Motor neuron (in vitro differentiated cells): Measurements from ENCODE around the gene QSOX1. TPM values are rescaled to one million over a fixed set of nuclear protein-coding genes. Genes with fewer than 3 reads are reported as not detected.

Source experiments
- ATAC-seq, 8 experiments: fragments of 200-7000 bp; cut with Tn5 transposase; replicated peaks in 6 of 8; 2 replicates each; pipeline ENCODE4 v1.8.0; 2021; ENCODE audit warnings: mild to moderate bottlenecking in 8 of 8, moderate library complexity in 8 of 8
- H3K27ac ChIP-seq, 2 donors: fragments of 250-450 bp; sonication (Bioruptor Pico); 2 replicates each; pipeline ENCODE4 v1.9.0; 2021; ENCODE audit warnings: antibody characterized with exemption in 2 of 2, mild to moderate bottlenecking in 2 of 2, moderate library complexity in 1 of 2
- H3K4me1 ChIP-seq, 2 donors: fragments of 250-450 bp; sonication (Bioruptor Pico); replicated peaks in 1 of 2; 2 replicates each; pipeline ENCODE4 v1.6.1; 2021; ENCODE audit warnings: antibody characterized with exemption in 2 of 2, mild to moderate bottlenecking in 2 of 2, moderate library complexity in 1 of 2
- H3K4me3 ChIP-seq, 5 donors: fragments of 250-450 bp; sonication (Bioruptor Pico); 2 replicates each; pipeline ENCODE4 v1.9.0; 2021; ENCODE audit warnings: antibody characterized with exemption in 5 of 5, mild to moderate bottlenecking in 5 of 5, moderate library complexity in 4 of 5
- WGBS, 10 experiments: fragments of 450-650 bp; shearing (Covaris generic); methylation state at CpG; one replicate each; pipeline ENCODE4 v1.0.0; 2022; 5-methylcytosine and 5-hydroxymethylcytosine counted together
- in situ Hi-C, 9 experiments: fragments of 400-800 bp; cut with MboI; loops; one replicate each; pipeline ENCODE4 v1.15.0; 2021; ENCODE audit warnings: low sequenced_read_pairs in 9 of 9, low pct_unique_long_range_greater_than_20kb in 2 of 9; ENCODE audit not compliant: unreplicated experiment in 9 of 9
- total RNA-seq, 8 experiments: library from RNA; unstranded; fragments of 300-600 nt; gene quantifications; 2 replicates each; pipeline versions ENCODE4 v1.2.3 to v1.2.4, GENCODE V29; 2022

QSOX1 gene
- total RNA-seq, 8 experiments from 2014 or later: 18.9 to 221 (median 34.7) TPM

DNA sequence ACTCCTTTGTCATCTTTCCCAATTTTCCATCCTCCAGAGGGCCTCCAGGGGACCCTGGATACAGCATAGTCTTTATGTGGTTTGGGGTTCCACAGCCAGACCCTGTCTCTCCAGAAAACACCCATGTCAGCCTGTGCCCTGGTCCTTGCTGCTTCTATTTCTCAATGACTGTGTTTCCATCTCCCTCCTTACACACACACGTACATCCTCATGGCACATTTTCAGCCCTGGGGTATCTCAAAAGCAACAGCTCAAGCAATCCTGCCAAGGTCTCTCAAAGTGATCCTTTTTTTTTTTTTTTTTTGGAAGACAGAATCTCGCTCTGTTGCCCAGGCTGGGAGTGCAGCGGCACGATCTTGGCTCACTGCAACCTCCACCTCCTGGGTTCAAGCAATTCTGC, 22.3 kb downstream of the QSOX1 start:
- WGBS, 10 experiments: 83 to 100% (median 93%) methylated on average over 1 to 4 of the region's 4 CpGs; no CpG with 5 or more reads in 2 of the 10 experiments
- peaks cover 0 to 5% of the 10 kb centered on the region in 2 donors for H3K4me1 ChIP-seq
- H3K4me3 ChIP-seq: no peak overlapping the region
- H3K27ac ChIP-seq: no peak overlapping the region
- ATAC-seq: no peak
- in situ Hi-C loops: no loop called here

DNA sequence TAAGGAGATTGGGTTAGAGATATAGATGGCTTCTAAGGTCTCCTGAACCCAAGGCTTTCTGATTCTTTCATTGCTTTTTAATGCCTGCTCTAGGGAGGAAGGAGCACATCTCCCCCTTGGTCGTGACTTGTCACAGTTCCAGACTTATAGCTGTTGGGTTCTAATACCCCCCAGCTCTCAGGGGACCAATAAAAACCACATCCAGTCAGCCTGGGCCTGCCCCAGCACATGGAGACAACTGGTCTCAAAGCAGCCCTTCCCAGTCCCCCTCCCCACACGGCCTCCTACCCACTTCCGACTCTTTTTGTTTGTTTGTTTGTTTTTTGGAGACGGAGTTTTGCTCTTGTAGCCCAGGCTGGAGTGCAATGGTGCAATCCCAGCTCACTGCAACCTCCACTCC, 23.3 kb downstream of the QSOX1 start:
- in situ Hi-C loops: no loop called here
- Histone ChIP-seq H3K27ac (no peak overlapping the region), H3K4me3 (no peak overlapping the region), H3K4me1 (peaks cover 0 to 5% of the 10 kb centered on the region in 2 donors)
- no peak for ATAC-seq
- WGBS, 10 experiments: 60 to 95% (median 69%) methylated on average over 1 to 4 of the region's 4 CpGs; no CpG with 5 or more reads in 2 of the 10 experiments

DNA sequence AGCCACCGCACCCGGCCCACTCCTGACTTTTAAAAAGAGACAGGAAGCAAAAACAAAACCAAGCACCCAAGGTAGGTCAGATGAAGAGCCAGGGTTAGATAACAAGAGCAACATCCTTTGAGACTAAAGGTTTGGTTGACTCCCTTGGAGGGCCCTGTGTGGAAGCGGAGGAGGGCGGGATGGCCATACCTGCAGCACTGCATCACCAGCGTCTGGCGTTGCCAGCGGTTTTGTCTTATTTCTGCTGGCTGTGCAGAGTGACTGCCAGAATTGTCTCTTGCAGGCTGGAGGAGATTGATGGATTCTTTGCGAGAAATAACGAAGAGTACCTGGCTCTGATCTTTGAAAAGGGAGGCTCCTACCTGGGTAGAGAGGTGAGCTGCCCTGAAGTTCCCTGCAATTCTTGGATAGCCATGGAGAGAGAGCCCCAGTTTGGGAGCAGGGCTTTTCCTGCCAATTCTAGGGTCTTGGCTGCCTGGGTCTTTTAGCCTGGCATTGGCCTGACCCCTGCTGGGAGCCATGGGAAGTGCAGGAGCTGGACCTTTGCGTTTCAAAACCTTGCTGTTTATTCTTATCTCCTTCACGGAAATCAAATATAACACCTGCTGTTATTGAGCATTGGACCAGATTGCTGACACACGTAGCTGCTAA, 24.0 kb downstream of the QSOX1 start:
- Histone ChIP-seq H3K27ac (no peak overlapping the region), H3K4me1 (peaks cover 0 to 5% of the 10 kb centered on the region in 2 donors), H3K4me3 (no peak overlapping the region)
- ATAC-seq: peak; percentile 28 to 74 (median 48)
- 7 to 100% (median 66%) methylated on average over 1 to 12 of the region's 12 CpGs; no CpG with 5 or more reads in 2 of the 10 experiments for WGBS, 10 experiments
- in situ Hi-C loops: no loop called here

DNA sequence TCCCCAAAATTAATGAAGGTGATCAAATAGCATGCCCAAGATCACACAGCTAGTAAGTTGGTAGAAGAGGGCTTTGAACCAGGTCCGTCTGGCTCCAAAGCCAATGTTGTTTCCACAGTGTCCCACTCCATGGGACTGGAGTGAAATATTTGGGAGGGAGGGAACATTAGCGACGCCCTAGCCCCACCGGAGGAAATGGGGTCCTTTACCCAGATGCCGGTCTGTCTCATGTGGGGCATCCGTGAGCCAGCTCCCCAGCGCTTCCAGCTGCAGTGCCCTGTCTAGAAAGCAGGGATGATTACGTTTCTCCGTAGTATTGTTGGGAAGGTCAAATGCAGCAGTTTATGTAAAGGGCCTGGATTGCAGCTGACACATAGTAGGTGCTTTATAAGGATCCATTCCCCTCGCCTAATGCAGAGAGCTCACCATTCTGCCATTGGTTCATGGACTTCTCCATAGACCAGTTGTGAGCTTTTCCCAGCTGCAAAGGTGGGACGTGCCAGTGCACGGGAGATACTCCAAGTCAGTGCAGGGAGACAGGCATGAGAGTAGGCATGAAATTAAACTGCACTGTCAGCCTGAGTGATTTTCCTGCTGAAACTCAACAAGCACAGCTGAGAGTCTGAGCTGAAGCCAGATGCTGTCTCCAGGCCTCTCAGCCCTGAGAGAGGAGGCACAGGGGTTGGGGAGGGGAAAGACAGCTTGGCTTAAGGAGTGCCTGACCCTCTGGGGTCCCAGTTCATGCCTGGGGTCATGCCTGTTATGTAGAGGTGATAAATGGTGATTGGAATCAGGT, 24.7 kb downstream of the QSOX1 start:
- H3K27ac ChIP-seq: no peak overlapping the region
- WGBS, 10 experiments: 20 to 100% (median 83%) methylated on average over 1 to 7 of the region's 12 CpGs; no CpG with 5 or more reads in 3 of the 10 experiments
- H3K4me3 ChIP-seq: no peak overlapping the region
- no peaks in the 10 kb centered on the region for H3K4me1 ChIP-seq
- in situ Hi-C loops: no loop called here
- ATAC-seq: no peak

DNA sequence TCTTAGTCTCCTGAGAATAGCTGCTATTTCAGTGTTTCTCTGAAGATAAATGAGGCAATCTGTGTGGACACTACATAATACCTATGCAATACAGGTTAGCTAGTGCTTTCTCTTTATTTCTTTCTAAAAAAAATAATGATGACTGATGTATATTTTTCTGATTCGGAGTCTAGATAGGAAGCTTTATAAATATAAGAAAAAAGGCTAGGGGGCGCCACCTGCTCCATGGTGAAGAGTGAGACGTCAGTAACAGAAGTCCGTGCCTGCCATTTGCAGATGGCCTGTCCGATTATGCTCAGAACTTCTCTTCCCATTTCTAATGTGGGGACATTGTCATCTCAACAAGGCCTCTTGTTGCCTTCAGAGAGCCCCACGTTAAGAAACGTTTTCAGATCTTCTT, 26.4 kb downstream of the QSOX1 start:
- no peak overlapping the region for H3K27ac ChIP-seq
- H3K4me3 ChIP-seq: no peak overlapping the region
- in situ Hi-C loops: loop anchor here in 3 of 9 experiments (10.0 kb wide), 2 partner anchors 294 to 304 kb away; no protein-coding TSS in a partner anchor
- WGBS, 10 experiments: 60 to 97% (median 83%) methylated on average over 1 to 7 of the region's 7 CpGs; no CpG with 5 or more reads in 1 of the 10 experiments
- no peak for ATAC-seq
- H3K4me1 ChIP-seq: no peaks in the 10 kb centered on the region

DNA sequence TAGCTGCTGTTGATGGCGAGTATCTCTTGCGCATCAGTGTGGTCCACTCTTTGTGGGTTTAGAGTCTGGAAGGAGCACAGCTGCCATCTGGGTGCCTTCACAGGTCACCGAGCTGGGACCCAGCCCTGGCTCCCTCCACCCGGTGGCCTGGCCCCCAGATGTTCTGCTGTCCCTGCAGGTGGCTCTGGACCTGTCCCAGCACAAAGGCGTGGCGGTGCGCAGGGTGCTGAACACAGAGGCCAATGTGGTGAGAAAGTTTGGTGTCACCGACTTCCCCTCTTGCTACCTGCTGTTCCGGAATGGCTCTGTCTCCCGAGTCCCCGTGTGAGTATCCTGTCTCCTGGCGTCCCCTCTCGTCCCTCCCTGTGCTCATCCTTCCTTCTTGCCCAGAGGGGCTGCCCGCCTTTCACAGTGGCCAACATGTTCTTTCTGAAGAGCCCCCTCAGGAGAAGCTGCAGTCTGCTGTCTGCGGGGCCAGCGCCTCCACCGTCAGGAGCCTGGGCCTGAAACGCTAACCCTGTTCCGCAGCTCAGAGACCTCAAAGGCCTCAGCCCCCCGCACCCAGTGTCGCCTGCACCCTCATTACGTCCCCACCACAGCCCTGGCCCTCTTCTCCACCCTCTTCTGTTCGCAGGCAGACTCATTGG, 27.4 kb downstream of the QSOX1 start:
- ATAC-seq: peak in 1 of 8 experiments; percentile 30
- no peak overlapping the region for H3K4me3 ChIP-seq
- no peak overlapping the region for H3K27ac ChIP-seq
- WGBS, 10 experiments: 25 to 100% (median 90%) methylated on average over 2 to 19 of the region's 23 CpGs; no CpG with 5 or more reads in 3 of the 10 experiments
- in situ Hi-C loops: loop anchor here in 3 of 9 experiments (10.0 kb wide), 2 partner anchors 293 to 303 kb away; no protein-coding TSS in a partner anchor
- no peaks in the 10 kb centered on the region for H3K4me1 ChIP-seq

DNA sequence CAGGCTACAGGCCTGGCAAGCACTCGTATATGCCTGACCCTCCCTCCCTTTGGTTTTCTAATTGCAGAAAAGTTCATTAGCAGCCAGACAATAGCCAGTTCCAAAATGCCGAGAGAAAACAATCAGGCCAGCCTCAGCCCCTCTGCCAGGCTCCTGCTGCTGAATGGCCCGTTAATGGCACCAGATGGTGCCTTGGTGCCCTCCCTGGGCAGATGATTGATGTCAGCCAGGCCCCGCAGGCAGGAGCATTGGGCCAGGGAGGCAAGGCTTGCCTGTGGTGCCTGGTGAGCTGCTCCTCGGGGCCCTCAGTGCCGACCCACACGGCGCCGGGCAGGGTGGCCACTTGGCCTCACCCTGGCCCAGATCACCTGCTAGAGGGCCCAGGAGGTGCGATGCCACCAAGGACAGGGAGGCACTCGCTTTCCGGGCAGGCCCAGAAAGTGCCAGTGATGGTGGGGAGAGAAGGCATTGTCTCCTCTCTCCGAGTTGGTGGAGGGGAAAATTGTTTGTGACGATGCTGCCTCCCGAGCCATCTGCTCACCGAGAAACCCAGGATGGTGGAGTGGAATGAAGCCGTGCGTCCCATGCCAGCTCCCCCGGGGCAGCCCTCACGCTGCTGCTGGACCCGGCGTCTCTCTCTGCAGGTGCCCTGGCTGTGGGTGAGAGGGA, 28.1 kb downstream of the QSOX1 start:
- ATAC-seq: peak in 5 of 8 experiments; percentile 27 to 53 (median 51)
- H3K4me3 ChIP-seq: no peak overlapping the region
- no peaks in the 10 kb centered on the region for H3K4me1 ChIP-seq
- 64 to 100% (median 79%) methylated on average over 3 to 9 of the region's 22 CpGs; no CpG with 5 or more reads in 6 of the 10 experiments for WGBS, 10 experiments
- in situ Hi-C loops: loop anchor here in 3 of 9 experiments (10.0 kb wide), 2 partner anchors 292 to 302 kb away; no protein-coding TSS in a partner anchor
- H3K27ac ChIP-seq: no peak overlapping the region

DNA sequence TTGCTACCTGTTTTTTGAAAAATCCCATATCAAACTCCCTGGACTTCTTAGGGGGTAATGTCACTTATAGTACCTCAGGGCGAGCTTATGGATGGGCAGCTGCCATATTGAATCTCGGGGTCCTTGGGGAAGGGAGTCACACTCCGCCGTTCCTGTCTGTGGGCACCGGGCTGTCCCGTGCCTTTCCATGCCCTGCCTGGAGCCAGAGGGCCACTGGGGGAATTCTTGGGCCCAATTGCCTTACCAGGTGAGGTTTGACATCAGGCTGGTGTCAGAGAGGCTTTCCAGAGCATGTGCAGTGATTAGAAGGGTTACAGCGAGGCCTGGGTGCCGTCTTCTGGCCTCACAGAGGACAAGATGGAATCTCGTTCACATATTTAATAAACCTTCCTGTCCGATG, 28.8 kb downstream of the QSOX1 start:
- WGBS, 10 experiments: 83 to 100% (median 93%) methylated on average over 1 to 10 of the region's 10 CpGs; no CpG with 5 or more reads in 2 of the 10 experiments
- in situ Hi-C loops: loop anchor here in 3 of 9 experiments (10.0 kb wide), 2 partner anchors 291 to 301 kb away; no protein-coding TSS in a partner anchor

DNA sequence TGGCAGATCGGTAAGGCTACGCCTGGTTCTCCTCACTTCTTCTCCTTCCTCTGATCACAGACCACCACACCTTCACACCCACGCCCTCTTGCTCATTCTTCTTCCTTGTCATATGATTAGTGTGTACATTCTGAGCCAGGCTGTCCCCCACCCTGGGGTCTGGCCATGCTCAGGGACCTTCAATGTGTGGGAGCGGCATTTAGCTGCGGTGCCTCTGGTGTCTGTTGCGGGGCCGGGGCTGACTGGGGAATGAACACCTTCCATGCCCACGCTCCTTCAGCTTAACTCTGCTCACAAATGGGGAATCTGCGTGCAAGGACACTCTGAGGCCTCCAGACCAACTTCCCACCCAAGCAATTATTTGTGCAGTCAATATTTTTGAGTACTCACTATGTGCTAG, 29.4 kb downstream of the QSOX1 start:
- Histone ChIP-seq H3K4me3 (no peak overlapping the region), H3K27ac (no peak overlapping the region), H3K4me1 (peaks cover 3 to 5% of the 10 kb centered on the region in 2 donors)
- ATAC-seq: no peak
- in situ Hi-C loops: loop anchor here in 3 of 9 experiments (10.0 kb wide), 2 partner anchors 291 to 301 kb away; no protein-coding TSS in a partner anchor
- WGBS, 10 experiments: 86 to 100% (median 95%) methylated on average over 2 to 9 of the region's 9 CpGs; no CpG with 5 or more reads in 4 of the 10 experiments

More for the DNA sequence above, 28.8 kb downstream of the QSOX1 start:
- ATAC-seq: no peak
- peaks cover 2% of the 10 kb centered on the region in 2 donors for H3K4me1 ChIP-seq
- H3K27ac ChIP-seq: no peak overlapping the region
- no peak overlapping the region for H3K4me3 ChIP-seq

DNA sequence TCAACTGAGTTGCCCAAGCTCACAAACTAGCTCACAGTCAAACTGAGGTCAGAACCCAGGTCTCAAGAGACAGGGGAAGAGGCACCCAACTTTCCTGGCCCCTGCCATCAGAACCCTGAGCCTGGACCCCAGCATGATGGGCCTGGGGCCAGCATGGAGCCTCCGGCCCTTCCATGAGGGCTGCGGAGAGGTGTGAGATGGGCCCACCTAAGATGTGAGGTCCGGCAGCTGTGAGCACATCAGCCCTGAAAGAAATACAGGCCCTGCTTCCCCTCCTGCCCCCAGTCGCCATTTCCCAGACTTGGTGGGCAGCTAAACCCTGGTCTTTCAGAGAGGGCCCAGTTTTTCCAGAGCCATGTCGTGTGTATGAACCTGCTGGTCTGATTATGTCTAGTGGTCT, 30.6 kb downstream of the QSOX1 start:
- WGBS, 10 experiments: 44 to 100% (median 82%) methylated on average over 1 to 4 of the region's 5 CpGs; no CpG with 5 or more reads in 5 of the 10 experiments
- in situ Hi-C loops: loop anchor here in 3 of 9 experiments (10.0 kb wide), 2 partner anchors 290 to 300 kb away; no protein-coding TSS in a partner anchor
- H3K4me3 ChIP-seq: no peak overlapping the region
- no peak overlapping the region for H3K27ac ChIP-seq
- H3K4me1 ChIP-seq: peaks cover 3 to 5% of the 10 kb centered on the region in 2 donors
- ATAC-seq: no peak

DNA sequence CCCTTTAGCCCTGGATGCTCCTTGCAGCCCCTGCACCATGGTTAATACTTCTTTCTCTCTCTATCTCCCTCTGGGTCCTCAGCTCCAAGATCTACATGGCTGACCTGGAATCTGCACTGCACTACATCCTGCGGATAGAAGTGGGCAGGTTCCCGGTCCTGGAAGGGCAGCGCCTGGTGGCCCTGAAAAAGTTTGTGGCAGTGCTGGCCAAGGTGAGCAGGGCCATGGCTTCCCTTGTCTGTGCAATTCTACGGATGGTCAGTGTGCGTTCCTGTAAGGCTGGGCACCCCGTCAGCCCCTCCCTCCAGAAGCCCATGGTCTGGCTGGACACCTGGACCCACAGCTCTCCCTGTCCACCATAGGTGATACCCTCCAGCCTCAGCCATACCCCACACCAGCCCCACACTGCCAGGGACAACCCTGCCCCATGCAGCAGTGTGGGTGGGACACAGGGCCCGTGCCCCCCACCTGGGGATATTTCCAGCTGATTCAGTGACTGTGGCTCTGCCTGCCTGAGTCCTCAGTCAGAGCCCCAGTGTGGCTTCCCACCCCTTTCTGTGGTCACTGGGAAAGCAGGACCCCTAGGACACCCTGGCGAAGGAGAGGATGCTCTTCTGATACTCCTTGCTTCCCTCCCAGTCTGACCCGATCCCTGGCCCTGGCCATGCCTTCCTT, 31.4 kb downstream of the QSOX1 start:
- WGBS, 10 experiments: 17 to 100% (median 90%) methylated on average over 1 to 5 of the region's 9 CpGs; no CpG with 5 or more reads in 2 of the 10 experiments
- in situ Hi-C loops: loop anchor here in 3 of 9 experiments (10.0 kb wide), 2 partner anchors 289 to 299 kb away; no protein-coding TSS in a partner anchor
- ATAC-seq: no peak

More for the DNA sequence above, 31.4 kb downstream of the QSOX1 start:
- Histone ChIP-seq H3K4me3 (no peak overlapping the region), H3K4me1 (peaks cover 3 to 5% of the 10 kb centered on the region in 2 donors), H3K27ac (no peak overlapping the region)
